Endothelial cell of umbilical vein (primary cell): Measurements from ENCODE around the gene ANGPTL7. TPM values are rescaled to one million over a fixed set of nuclear protein-coding genes. Genes with fewer than 3 reads are reported as not detected.
"Not testable (repeated sequence)": the region's sequence is repeated elsewhere in the genome, so short reads cannot be mapped to it uniquely, and the experiment has no call there.

ENCODE experiments used
- BruUV-seq: library from RNA; stranded (reverse); fragments of 400-500 nt; replicated peaks from 2 replicates; lab custom pipeline; 2021; lab: Mats Ljungman, UMichigan
- CTCF ChIA-PET: fragments of 300-600, 350-600 bp; sonication (Branson Sonifier 250); formaldehyde crosslinking; loops from one replicate; lab custom pipeline; 2021; ENCODE audit warnings: antibody characterized with exemption, inconsistent platforms; lab: Charles Lee
- POLR2A ChIA-PET: fragments of 300-600, 350-600 bp; sonication (Branson Sonifier 250); formaldehyde crosslinking; loops from one replicate; lab custom pipeline; 2021; ENCODE audit warnings: antibody characterized with exemption, inconsistent platforms; lab: Charles Lee
- DNase-seq: peaks from one replicate; pipeline ENCODE4 v3.0.0-alpha.2; 2011; ENCODE audit warnings: low read depth, low spot score
- FAIRE-seq: peaks from 2 replicates; lab custom pipeline; 2011; peaks lifted over from hg19 to GRCh38; lab: Jason Lieb, UNC
- H2AFZ ChIP-seq: 2 replicates; pipeline ENCODE4 v1.6.0; 2012; ENCODE audit warnings: low read depth, low read length, control low read depth, inconsistent platforms
- H3K27ac ChIP-seq: 2 replicates; pipeline ENCODE4 v1.5.1; 2011; ENCODE audit warnings: low read depth, mild to moderate bottlenecking, control low read depth, low read length, moderate library complexity; ENCODE audit not compliant: insufficient read depth
- H3K27me3 ChIP-seq, 2 experiments: 2 replicates each; pipeline versions ENCODE4 v1.6.0 to v1.6.1; 2011; ENCODE audit warnings: low read length in 2 of 2, mixed read lengths in 1 of 2; ENCODE audit not compliant: control insufficient read depth in 2 of 2, insufficient read depth in 2 of 2
- H3K36me3 ChIP-seq, 2 experiments: 2 replicates in 1 of 2; 3 replicates in 1 of 2; pipeline ENCODE4 v1.5.1; 2011; ENCODE audit warnings: low read length in 2 of 2, mild to moderate bottlenecking in 1 of 2, moderate library complexity in 1 of 2; ENCODE audit not compliant: control insufficient read depth in 2 of 2, insufficient read depth in 2 of 2; ENCODE audit errors: extremely low read depth in 1 of 2
- H3K4me1 ChIP-seq: 3 replicates; pipeline ENCODE4 v1.5.1; 2011; ENCODE audit warnings: mild to moderate bottlenecking, low read length; ENCODE audit not compliant: control insufficient read depth, insufficient read depth; ENCODE audit errors: extremely low read depth
- H3K4me2 ChIP-seq: 2 replicates; pipeline ENCODE4 v1.6.1; 2011; ENCODE audit warnings: low read length, control low read depth, mixed read lengths; ENCODE audit not compliant: insufficient read depth
- H3K4me3 ChIP-seq, 3 experiments: fragments of 200-600 bp in 1 of 3; sonication (generic), shearing (Covaris generic) in 1 of 3; replicated peaks in 1 of 3; 2 replicates each; pipeline ENCODE4 v1.5.1; 2011 to 2016; ENCODE audit warnings: control low read depth in 3 of 3, low read length in 3 of 3, mild to moderate bottlenecking in 2 of 3, inconsistent platforms in 1 of 3, low read depth in 1 of 3, moderate library complexity in 1 of 3; ENCODE audit not compliant: insufficient read depth in 1 of 3
- H3K79me2 ChIP-seq: 2 replicates; pipeline ENCODE4 v1.6.0; 2012; ENCODE audit warnings: low read length, inconsistent platforms; ENCODE audit not compliant: control insufficient read depth, insufficient read depth
- H3K9ac ChIP-seq: replicated peaks from 2 replicates; pipeline ENCODE3; 2011; ENCODE audit warnings: low read length, control low read depth; ENCODE audit not compliant: insufficient read depth; ENCODE audit errors: extremely low read depth
- H3K9me1 ChIP-seq: replicated peaks from 3 replicates; pipeline ENCODE4 v1.6.0; 2011; ENCODE audit warnings: mild to moderate bottlenecking, low read length; ENCODE audit not compliant: control insufficient read depth, insufficient read depth; ENCODE audit errors: extremely low read depth
- H3K9me3 ChIP-seq: replicated peaks from 2 replicates; pipeline ENCODE4 v1.5.1; 2012; ENCODE audit warnings: low read length, inconsistent platforms; ENCODE audit not compliant: control insufficient read depth, insufficient read depth
- H4K20me1 ChIP-seq: replicated peaks from 2 replicates; pipeline ENCODE3; 2011; ENCODE audit warnings: mild to moderate bottlenecking, low read length; ENCODE audit not compliant: control insufficient read depth, insufficient read depth; ENCODE audit errors: extremely low read depth
- CTCF ChIP-seq, 2 donors: IDR thresholded peaks; 1 replicate in 1 of 2; 2 replicates in 1 of 2; pipeline ENCODE4 v1.5.1; 2011; ENCODE audit warnings: low read length in 2 of 2, mild to moderate bottlenecking in 2 of 2, moderate library complexity in 2 of 2, control low read depth in 1 of 2, inconsistent platforms in 1 of 2, low read depth in 1 of 2; ENCODE audit not compliant: insufficient read depth in 1 of 2; ENCODE audit errors: extremely low read depth in 1 of 2
- GATA2 ChIP-seq: IDR thresholded peaks from 2 replicates; pipeline ENCODE4 v1.7.0; 2011; ENCODE audit warnings: low read depth, mild to moderate bottlenecking, moderate library complexity, mixed read lengths, low read length; ENCODE audit not compliant: insufficient read length, insufficient read depth
- MAX ChIP-seq: IDR thresholded peaks from 2 replicates; pipeline ENCODE4 v1.6.1; 2011; ENCODE audit not compliant: insufficient read depth, insufficient read length
- dilution Hi-C: fragments of 300-500 bp; cut with MboI; formaldehyde crosslinking; loops from one replicate; pipeline ENCODE4 v1.15.0; 2019; ENCODE audit warnings: low sequenced_read_pairs; ENCODE audit not compliant: extremely low pct_ligation_motif_present
- intact Hi-C: fragments of 100-400 bp; cut with micrococcal nuclease; formaldehyde crosslinking; loops from one replicate; pipeline ENCODE4 v1.10.0; 2022
- polyA plus RNA-seq, 4 experiments: library from polyadenylated mRNA; depleted of rRNA in 3 of 4; stranded (reverse) in 3 of 4; unstranded in 1 of 4; fragments of >200 nt; gene quantifications; 2 replicates each; pipeline versions ENCODE4 v1.2.1 to v1.2.3, GENCODE V29; 2011 to 2012; ENCODE audit warnings: missing spikeins in 1 of 4
- total RNA-seq: library from RNA; stranded (reverse); gene quantifications from 2 replicates; pipeline ENCODE4 v1.2.3, GENCODE V29; 2021

The ANGPTL7 gene
- total and polyA plus RNA-seq, 2 donors (not counting 3 experiments of a cell fraction or from before 2014, with no cell fraction given): not detected

GRCh38 chr1:11162752-11163151 lies 26.4 kb upstream of the ANGPTL7 start:
- H3K4me2 ChIP-seq, H3K9me3 ChIP-seq, H3K36me3 ChIP-seq, FAIRE-seq, H3K27me3 ChIP-seq, H4K20me1 ChIP-seq, DNase-seq, H3K9me1 ChIP-seq, H3K9ac ChIP-seq, H2AFZ ChIP-seq, CTCF ChIA-PET, H3K27ac ChIP-seq, POLR2A ChIA-PET, dilution Hi-C loops, H3K4me1 ChIP-seq, H3K4me3 ChIP-seq, BruUV-seq, H3K79me2 ChIP-seq, intact Hi-C loops: not testable (repeated sequence)

GRCh38 chr1:11166744-11167143 lies 22.4 kb upstream of the ANGPTL7 start:
- intact Hi-C loops, H3K27ac ChIP-seq, H3K9me1 ChIP-seq, H3K27me3 ChIP-seq, CTCF ChIA-PET, H3K4me1 ChIP-seq, H3K4me2 ChIP-seq, FAIRE-seq, POLR2A ChIA-PET, H3K79me2 ChIP-seq, H3K9ac ChIP-seq, DNase-seq, H2AFZ ChIP-seq, dilution Hi-C loops, H4K20me1 ChIP-seq, H3K9me3 ChIP-seq, BruUV-seq, H3K36me3 ChIP-seq, H3K4me3 ChIP-seq: not testable (repeated sequence)

GRCh38 chr1:11168731-11169130 lies 20.4 kb upstream of the ANGPTL7 start:
- H3K4me1 ChIP-seq: no peaks in the 10 kb centered on the region
- intact Hi-C loops: no loop called here
- no peak overlapping the region for H3K9ac ChIP-seq
- no peaks in the 10 kb centered on the region for H3K79me2 ChIP-seq
- no peaks in the 10 kb centered on the region for H3K27me3 ChIP-seq
- no peak for DNase-seq
- ChIA-PET POLR2A (no interaction called here), CTCF (interaction anchor here (0.6 kb wide), 1 partner anchor 49 kb away, joined by 3 read pairs; no protein-coding TSS in a partner anchor)
- no peaks in the 10 kb centered on the region for H3K9me3 ChIP-seq
- H3K4me2 ChIP-seq: no peak overlapping the region
- FAIRE-seq: no peak
- no peak overlapping the region for H3K4me3 ChIP-seq
- H3K9me1 ChIP-seq: no peaks in the 10 kb centered on the region
- H3K36me3 ChIP-seq: peaks cover 0 to 2% of the 10 kb centered on the region in 2 experiments
- no peak overlapping the region for H2AFZ ChIP-seq
- TF ChIP-seq CTCF (IDR thresholded peaks at IDR 0.05; ENCODE audit: extremely low read depth in 1 of 2, insufficient read depth in 1 of 2, low read depth in 1 of 2, low read length in 2 of 2): no peak
- TF ChIP-seq GATA2: no peak
- no peak for TF ChIP-seq MAX
- no peaks in the 10 kb centered on the region for H4K20me1 ChIP-seq
- dilution Hi-C loops: no loop called here
- H3K27ac ChIP-seq: no peak overlapping the region
- BruUV-seq: no TSS peak
